Neural progenitor cell (in vitro differentiated cells): ENCODE data around the gene CSK. TPM values are rescaled to one million over a fixed set of nuclear protein-coding genes. Genes with fewer than 3 reads are reported as not detected.

ENCODE experiments used
- DNase-seq: peaks from one replicate; pipeline ENCODE4 v3.0.0-alpha.2; 2016; ENCODE audit warnings: low spot score
- H2AFZ ChIP-seq: fragments of 200-600 bp; sonication (generic); replicated peaks from 2 replicates; pipeline ENCODE4 v1.6.1; 2016; ENCODE audit warnings: antibody characterized with exemption
- H3F3A ChIP-seq: fragments of 200-600 bp; sonication (generic); 2 replicates; pipeline ENCODE4 v1.6.1; 2016; ENCODE audit warnings: antibody characterized with exemption, low read depth
- H3K27ac ChIP-seq: fragments of 200-600 bp; sonication (generic); 2 replicates; pipeline ENCODE4 v1.5.1; 2016; ENCODE audit warnings: mild to moderate bottlenecking
- H3K27me3 ChIP-seq: fragments of 200-600 bp; sonication (generic); 2 replicates; pipeline ENCODE4 v1.6.1; 2016; ENCODE audit warnings: mild to moderate bottlenecking, moderate library complexity
- H3K36me3 ChIP-seq: fragments of 200-600 bp; sonication (generic); 2 replicates; pipeline ENCODE4 v1.5.1; 2016
- H3K4me1 ChIP-seq: fragments of 200-600 bp; sonication (generic); 2 replicates; pipeline ENCODE4 v1.6.1; 2016; ENCODE audit warnings: mixed run types
- H3K4me2 ChIP-seq: fragments of 200-600 bp; sonication (generic); 2 replicates; pipeline ENCODE4 v1.6.1; 2016
- H3K4me3 ChIP-seq: fragments of 200-600 bp; sonication (generic); 2 replicates; pipeline ENCODE4 v1.5.1; 2016
- H3K79me2 ChIP-seq: fragments of 200-600 bp; sonication (generic); 2 replicates; pipeline ENCODE4 v1.6.1; 2016; ENCODE audit warnings: low read depth
- H3K9ac ChIP-seq: fragments of 200-600 bp; sonication (generic); 2 replicates; pipeline ENCODE4 v1.6.1; 2016
- H3K9me3 ChIP-seq: fragments of 200-600 bp; sonication (generic); 2 replicates; pipeline ENCODE4 v1.5.1; 2016; ENCODE audit warnings: low read depth
- H4K20me1 ChIP-seq: fragments of 200-600 bp; sonication (generic); 2 replicates; pipeline ENCODE4 v1.6.1; 2016; ENCODE audit warnings: low read depth
- H3K27ac Mint-ChIP-seq: 3 replicates; pipeline ENCODE4 v1.8.0; 2021; ENCODE audit warnings: mixed read lengths
- H3K27me3 Mint-ChIP-seq: 2 replicates; pipeline ENCODE4 v1.8.0; 2022; ENCODE audit warnings: low read depth, mild to moderate bottlenecking, inconsistent platforms, moderate library complexity, mixed read lengths; ENCODE audit not compliant: insufficient read depth
- H3K36me3 Mint-ChIP-seq: 3 replicates; pipeline ENCODE4 v1.8.0; 2021; ENCODE audit warnings: mixed read lengths
- H3K4me1 Mint-ChIP-seq: 3 replicates; pipeline ENCODE4 v1.8.0; 2021; ENCODE audit warnings: mixed read lengths
- H3K4me3 Mint-ChIP-seq: 3 replicates; pipeline ENCODE4 v1.8.0; 2021; ENCODE audit warnings: mild to moderate bottlenecking, moderate library complexity, mixed read lengths
- H3K9me3 Mint-ChIP-seq: 3 replicates; pipeline ENCODE4 v1.8.0; 2020; ENCODE audit warnings: mixed read lengths
- EZH2 ChIP-seq: fragments of 200-600 bp; sonication (generic); IDR thresholded peaks from 2 replicates; pipeline ENCODE4 v1.6.1; 2017; ENCODE audit warnings: antibody characterized with exemption, mild to moderate bottlenecking, moderate library complexity
- EZH2phosphoT487 ChIP-seq: fragments of 200-600 bp; sonication (generic); IDR thresholded peaks from 2 replicates; pipeline ENCODE4 v1.6.1; 2017; ENCODE audit warnings: antibody characterized with exemption
- total RNA-seq: library from RNA; depleted of rRNA; stranded (reverse); fragments of >200 nt; gene quantifications from 2 replicates; pipeline ENCODE4 v1.2.3, GENCODE V29; 2015; ENCODE audit warnings: low replicate concordance
- TF ChIP-seq, protein P1 (sequence below): fragments of 200-600 bp; sonication (generic); IDR thresholded peaks from 2 replicates; pipeline ENCODE4 v1.5.1; 2017; ENCODE audit warnings: antibody characterized with exemption, mild to moderate bottlenecking

CSK gene
- total RNA-seq, 1 donor from 2014 or later, result 18.3 TPM

- Histone ChIP-seq H3K9me3 (no peaks in the 10 kb centered on the region), H3K4me1 (peaks cover 9% of the 10 kb centered on the region), H3K27ac (no peak overlapping the region), H2AFZ (no peak overlapping the region), H3K36me3 (no peaks in the 10 kb centered on the region), H3K9ac (no peak overlapping the region), H3K4me2 (no peak overlapping the region), H3K79me2 (no peaks in the 10 kb centered on the region), H3F3A (peaks cover 11% of the 10 kb centered on the region), H3K27me3 (peaks cover 16% of the 10 kb centered on the region), H3K4me3 (no peak overlapping the region), H4K20me1 (no peaks in the 10 kb centered on the region)
- Mint-ChIP-seq H3K4me1 (peaks cover 23% of the 10 kb centered on the region), H3K36me3 (no peaks in the 10 kb centered on the region), H3K27me3 (peaks cover 17% of the 10 kb centered on the region), H3K27ac (no peak overlapping the region), H3K4me3 (no peak overlapping the region), H3K9me3 (no peaks in the 10 kb centered on the region)
- TF ChIP-seq, protein P1, sequence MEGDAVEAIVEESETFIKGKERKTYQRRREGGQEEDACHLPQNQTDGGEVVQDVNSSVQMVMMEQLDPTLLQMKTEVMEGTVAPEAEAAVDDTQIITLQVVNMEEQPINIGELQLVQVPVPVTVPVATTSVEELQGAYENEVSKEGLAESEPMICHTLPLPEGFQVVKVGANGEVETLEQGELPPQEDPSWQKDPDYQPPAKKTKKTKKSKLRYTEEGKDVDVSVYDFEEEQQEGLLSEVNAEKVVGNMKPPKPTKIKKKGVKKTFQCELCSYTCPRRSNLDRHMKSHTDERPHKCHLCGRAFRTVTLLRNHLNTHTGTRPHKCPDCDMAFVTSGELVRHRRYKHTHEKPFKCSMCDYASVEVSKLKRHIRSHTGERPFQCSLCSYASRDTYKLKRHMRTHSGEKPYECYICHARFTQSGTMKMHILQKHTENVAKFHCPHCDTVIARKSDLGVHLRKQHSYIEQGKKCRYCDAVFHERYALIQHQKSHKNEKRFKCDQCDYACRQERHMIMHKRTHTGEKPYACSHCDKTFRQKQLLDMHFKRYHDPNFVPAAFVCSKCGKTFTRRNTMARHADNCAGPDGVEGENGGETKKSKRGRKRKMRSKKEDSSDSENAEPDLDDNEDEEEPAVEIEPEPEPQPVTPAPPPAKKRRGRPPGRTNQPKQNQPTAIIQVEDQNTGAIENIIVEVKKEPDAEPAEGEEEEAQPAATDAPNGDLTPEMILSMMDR, result no peak
- TF ChIP-seq EZH2 (no peak), EZH2phosphoT487 (no peak)
- DNase-seq, result no peak
Measured at GRCh38 chr15:74767167-74768098, 14.4 kb upstream of the CSK start.

DNA sequence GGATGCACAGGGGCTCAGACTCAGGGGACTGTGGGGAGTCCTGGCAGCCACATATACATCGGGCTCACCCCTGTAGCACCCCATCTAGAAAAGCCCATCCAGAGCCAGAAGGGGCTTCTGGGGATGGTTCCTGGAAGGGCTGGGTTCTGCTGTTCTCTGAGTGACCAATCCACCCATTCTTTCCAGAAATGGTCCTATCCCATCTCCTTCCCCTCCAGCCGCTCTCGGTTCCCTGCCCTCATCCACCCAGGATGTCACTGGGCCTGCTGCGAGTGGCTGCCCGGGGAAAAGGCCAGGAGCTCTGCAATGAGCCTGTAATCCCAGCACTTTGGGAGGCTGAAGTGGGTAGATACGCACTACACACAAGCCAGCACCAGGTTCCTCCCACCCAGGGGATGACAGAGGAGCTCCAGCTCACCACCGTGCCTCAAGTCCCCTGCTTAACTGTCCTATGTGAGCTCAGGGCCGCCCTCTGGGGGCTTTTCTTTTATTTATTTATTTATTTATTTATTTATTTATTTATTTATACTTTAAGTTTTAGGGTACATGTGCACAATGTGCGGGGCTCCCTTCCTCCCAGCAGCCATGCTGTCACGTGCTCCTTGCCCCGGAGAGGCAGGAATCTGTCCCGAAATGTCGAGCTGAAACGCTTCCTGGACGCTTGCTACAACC is 13.6 kb upstream of the CSK start:
- Mint-ChIP-seq H3K9me3 (no peaks in the 10 kb centered on the region), H3K4me3 (no peak overlapping the region), H3K27me3 (peaks cover 17% of the 10 kb centered on the region), H3K27ac (no peak overlapping the region), H3K36me3 (no peaks in the 10 kb centered on the region), H3K4me1 (peaks cover 29% of the 10 kb centered on the region)
- H3F3A ChIP-seq, result peaks cover 16% of the 10 kb centered on the region
- H3K27me3 ChIP-seq, result peaks cover 16% of the 10 kb centered on the region
- no peak for TF ChIP-seq EZH2
- no peak for TF ChIP-seq EZH2phosphoT487
- TF ChIP-seq, protein P1, result no peak
- H3K9ac ChIP-seq, result no peak overlapping the region
- H2AFZ ChIP-seq, result peak overlapping the region; percentile 32
- H3K4me2 ChIP-seq, result peak overlapping the region; percentile 61
- DNase-seq, result peak; percentile 53
- no peak overlapping the region for H3K27ac ChIP-seq
- no peak overlapping the region for H3K4me3 ChIP-seq
- H3K36me3 ChIP-seq, result no peaks in the 10 kb centered on the region
- no peaks in the 10 kb centered on the region for H4K20me1 ChIP-seq
- H3K9me3 ChIP-seq, result no peaks in the 10 kb centered on the region
- H3K79me2 ChIP-seq, result no peaks in the 10 kb centered on the region
- H3K4me1 ChIP-seq, result peaks cover 13% of the 10 kb centered on the region

DNA sequence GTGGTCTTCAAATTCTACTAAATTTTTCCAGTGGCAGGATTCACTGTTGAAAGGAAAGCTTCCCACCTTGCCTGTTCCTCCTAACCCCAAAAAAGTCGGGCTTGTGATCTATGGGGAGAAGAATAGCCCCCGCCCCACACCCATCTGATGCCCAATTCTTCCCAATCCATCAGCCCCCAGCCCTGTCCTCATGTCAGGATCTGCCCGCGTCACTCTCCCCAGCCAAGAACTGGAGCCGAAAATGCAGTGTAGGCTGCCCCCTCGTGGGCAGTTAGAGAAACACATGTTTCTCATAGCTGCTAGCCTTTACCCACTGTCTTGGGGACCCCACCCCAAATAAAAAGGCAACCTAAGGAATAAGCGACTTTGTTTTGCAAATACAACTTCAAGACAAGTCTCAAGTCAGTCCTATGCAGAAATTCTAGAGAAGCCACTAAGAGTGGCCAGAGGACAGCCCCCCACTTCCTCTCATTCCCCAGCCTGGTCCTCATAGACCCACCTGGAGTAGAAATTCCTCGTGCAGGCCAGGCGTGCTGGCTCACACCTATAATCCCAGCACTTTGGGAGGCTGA is 13.0 kb upstream of the CSK start:
- Histone ChIP-seq H4K20me1 (no peaks in the 10 kb centered on the region), H3K79me2 (no peaks in the 10 kb centered on the region), H2AFZ (peak overlapping the region; percentile 32), H3K9me3 (no peaks in the 10 kb centered on the region), H3K4me2 (peak overlapping the region; percentile 61), H3K27me3 (peaks cover 16% of the 10 kb centered on the region), H3K4me1 (peaks cover 19% of the 10 kb centered on the region), H3K9ac (no peak overlapping the region), H3F3A (peaks cover 22% of the 10 kb centered on the region), H3K36me3 (no peaks in the 10 kb centered on the region), H3K27ac (no peak overlapping the region), H3K4me3 (no peak overlapping the region)
- no peaks in the 10 kb centered on the region for H3K36me3 Mint-ChIP-seq
- no peaks in the 10 kb centered on the region for H3K9me3 Mint-ChIP-seq
- H3K27me3 Mint-ChIP-seq, result peaks cover 19% of the 10 kb centered on the region
- peaks cover 35% of the 10 kb centered on the region for H3K4me1 Mint-ChIP-seq
- TF ChIP-seq, protein P1, result peak; percentile 91
- TF ChIP-seq EZH2phosphoT487, result no peak
- peak; percentile 81 for DNase-seq
- peak overlapping the region; percentile 25 for H3K4me3 Mint-ChIP-seq
- H3K27ac Mint-ChIP-seq, result no peak overlapping the region
